ENCODE results near the gene NFKBIE. TPM values are rescaled to one million over a fixed set of nuclear protein-coding genes. Genes with fewer than 3 reads are reported as not detected.

Gene NFKBIE
- polyA plus RNA-seq, 1 donor (not counting 4 experiments of a cell fraction or from before 2014, with no cell fraction given): 7.3 TPM

DNA sequence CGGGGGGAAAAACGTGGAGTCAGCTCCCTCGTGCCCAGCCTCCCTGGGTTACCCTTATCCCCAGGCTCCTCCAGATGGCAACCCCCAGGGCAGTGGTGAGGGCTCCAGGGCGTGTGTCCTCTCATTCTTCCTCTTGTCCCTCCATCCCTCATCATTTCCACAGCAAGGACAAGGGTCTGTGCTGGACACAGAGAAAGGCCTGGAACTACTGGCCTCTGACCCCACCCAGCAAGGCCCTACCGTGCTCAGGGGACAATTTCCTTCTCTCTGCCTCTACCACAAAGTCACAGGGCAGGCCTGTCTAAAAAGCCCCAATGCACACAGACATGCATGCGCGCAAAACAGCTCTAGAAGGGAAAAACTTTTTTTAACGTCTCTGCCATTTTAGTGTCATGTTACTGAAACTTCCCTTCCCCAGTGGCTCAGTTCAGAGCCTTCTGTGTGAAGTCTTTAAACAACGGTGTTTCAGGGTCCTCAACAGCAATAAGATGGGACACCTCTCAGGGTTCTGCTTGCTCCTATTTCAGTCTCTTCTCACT is 7.0 kb downstream of the NFKBIE start:
- dilution Hi-C loops (cut with MboI; ENCODE audit: extremely low pct_ligation_motif_present, low sequenced_read_pairs): no loop called here
- no peak overlapping the region for H2AFZ ChIP-seq (ENCODE audit: control insufficient read depth, low read length)
- TF ChIP-seq, protein P1, sequence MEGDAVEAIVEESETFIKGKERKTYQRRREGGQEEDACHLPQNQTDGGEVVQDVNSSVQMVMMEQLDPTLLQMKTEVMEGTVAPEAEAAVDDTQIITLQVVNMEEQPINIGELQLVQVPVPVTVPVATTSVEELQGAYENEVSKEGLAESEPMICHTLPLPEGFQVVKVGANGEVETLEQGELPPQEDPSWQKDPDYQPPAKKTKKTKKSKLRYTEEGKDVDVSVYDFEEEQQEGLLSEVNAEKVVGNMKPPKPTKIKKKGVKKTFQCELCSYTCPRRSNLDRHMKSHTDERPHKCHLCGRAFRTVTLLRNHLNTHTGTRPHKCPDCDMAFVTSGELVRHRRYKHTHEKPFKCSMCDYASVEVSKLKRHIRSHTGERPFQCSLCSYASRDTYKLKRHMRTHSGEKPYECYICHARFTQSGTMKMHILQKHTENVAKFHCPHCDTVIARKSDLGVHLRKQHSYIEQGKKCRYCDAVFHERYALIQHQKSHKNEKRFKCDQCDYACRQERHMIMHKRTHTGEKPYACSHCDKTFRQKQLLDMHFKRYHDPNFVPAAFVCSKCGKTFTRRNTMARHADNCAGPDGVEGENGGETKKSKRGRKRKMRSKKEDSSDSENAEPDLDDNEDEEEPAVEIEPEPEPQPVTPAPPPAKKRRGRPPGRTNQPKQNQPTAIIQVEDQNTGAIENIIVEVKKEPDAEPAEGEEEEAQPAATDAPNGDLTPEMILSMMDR (optimal IDR thresholded peaks at IDR 0.05 in 1 of 3, IDR thresholded peaks at IDR 0.05 in 1 of 3, conservative IDR thresholded peaks at IDR 0.05 in 1 of 3; ENCODE audit: extremely low read depth in 1 of 3, insufficient read depth in 2 of 3, low read length in 3 of 3): no peak
- FAIRE-seq (no peak), DNase-seq (ENCODE audit: low read depth, low spot score) (no peak)
- no peak overlapping the region for H3K4me2 ChIP-seq (ENCODE audit: control insufficient read depth, extremely low read depth, insufficient read depth, low read depth, low read length)
- no peak overlapping the region for H3K9ac ChIP-seq (ENCODE audit: control insufficient read depth, extremely low read depth, insufficient read depth, low read length)
- no peaks in the 10 kb centered on the region for H3K9me3 ChIP-seq (ENCODE audit: control insufficient read depth, low read depth, low read length)
- H3K4me3 ChIP-seq (ENCODE audit: control insufficient read depth in 2 of 3, extremely low read depth in 1 of 3, insufficient read depth in 2 of 3, low read depth in 1 of 3, low read length in 3 of 3): no peak overlapping the region
- H3K79me2 ChIP-seq (ENCODE audit: control insufficient read depth, insufficient read depth, low read length): peaks cover 33% of the 10 kb centered on the region
- peaks cover 31% of the 10 kb centered on the region for H3K4me1 ChIP-seq (ENCODE audit: control insufficient read depth, extremely low read depth, insufficient read depth, low read length)
- H3K27me3 ChIP-seq (ENCODE audit: control insufficient read depth, extremely low read depth, insufficient read depth, low read length): no peaks in the 10 kb centered on the region
- H3K36me3 ChIP-seq (ENCODE audit: control insufficient read depth in 2 of 2, extremely low read depth in 1 of 2, insufficient read depth in 2 of 2, low read length in 2 of 2): peaks cover 27 to 44% of the 10 kb centered on the region in 2 experiments
- H3K27ac ChIP-seq (ENCODE audit: control insufficient read depth, insufficient read depth, low read length): no peak overlapping the region
- H3K9me1 ChIP-seq (ENCODE audit: control insufficient read depth, extremely low read depth, insufficient read depth, low read length): peaks cover 2% of the 10 kb centered on the region
- H4K20me1 ChIP-seq (ENCODE audit: control insufficient read depth, extremely low read depth, insufficient read depth, low read length): peaks cover 30% of the 10 kb centered on the region

DNA sequence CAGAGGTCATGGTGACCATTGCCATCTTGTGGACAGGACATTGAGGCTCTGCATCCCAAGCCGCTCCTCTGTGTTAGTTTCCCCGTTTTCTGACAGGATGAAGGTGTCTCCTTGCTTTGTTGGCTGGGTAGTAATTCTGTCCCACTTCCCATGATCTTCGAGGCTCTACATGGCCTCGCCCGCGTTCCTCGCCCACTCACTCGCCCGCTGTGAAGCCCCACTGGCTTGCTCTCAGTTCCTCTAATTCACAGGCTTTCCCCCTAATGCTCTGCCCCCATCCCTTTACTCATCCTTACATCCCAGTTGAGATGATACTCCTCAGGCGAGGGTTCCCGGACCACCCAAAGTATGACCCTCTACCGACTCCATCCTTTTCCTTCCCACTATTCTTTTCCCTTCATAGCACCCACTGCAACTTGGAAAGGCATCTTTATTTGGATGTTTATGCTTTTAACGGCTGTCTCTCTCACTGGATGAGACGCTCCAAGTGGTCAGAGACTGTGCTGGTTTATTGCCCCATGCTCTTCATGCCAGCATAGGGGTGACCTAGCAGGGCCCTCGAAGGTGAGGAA is 7.5 kb downstream of the NFKBIE start:
- Histone ChIP-seq H3K79me2 (ENCODE audit: control insufficient read depth, insufficient read depth, low read length) (peaks cover 33% of the 10 kb centered on the region), H3K27me3 (ENCODE audit: control insufficient read depth, extremely low read depth, insufficient read depth, low read length) (no peaks in the 10 kb centered on the region), H3K27ac (ENCODE audit: control insufficient read depth, insufficient read depth, low read length) (peak overlapping the region; percentile 4), H3K9me3 (ENCODE audit: control insufficient read depth, low read depth, low read length) (no peaks in the 10 kb centered on the region), H2AFZ (ENCODE audit: control insufficient read depth, low read length) (peak overlapping the region; percentile 14), H3K4me3 (ENCODE audit: control insufficient read depth in 2 of 3, extremely low read depth in 1 of 3, insufficient read depth in 2 of 3, low read depth in 1 of 3, low read length in 3 of 3) (peak overlapping the region in 2 of 3 experiments; percentile 18 to 94), H3K9ac (ENCODE audit: control insufficient read depth, extremely low read depth, insufficient read depth, low read length) (peak overlapping the region; percentile 4), H3K4me1 (ENCODE audit: control insufficient read depth, extremely low read depth, insufficient read depth, low read length) (peaks cover 25% of the 10 kb centered on the region), H4K20me1 (ENCODE audit: control insufficient read depth, extremely low read depth, insufficient read depth, low read length) (peaks cover 35% of the 10 kb centered on the region), H3K36me3 (ENCODE audit: control insufficient read depth in 2 of 2, extremely low read depth in 1 of 2, insufficient read depth in 2 of 2, low read length in 2 of 2) (peaks cover 32 to 50% of the 10 kb centered on the region in 2 experiments), H3K9me1 (ENCODE audit: control insufficient read depth, extremely low read depth, insufficient read depth, low read length) (peaks cover 2% of the 10 kb centered on the region), H3K4me2 (ENCODE audit: control insufficient read depth, extremely low read depth, insufficient read depth, low read depth, low read length) (peak overlapping the region; percentile 37)
- DNase-seq (ENCODE audit: low read depth, low spot score) (no peak), FAIRE-seq (no peak)
- dilution Hi-C loops (cut with MboI; ENCODE audit: extremely low pct_ligation_motif_present, low sequenced_read_pairs): no loop called here
- TF ChIP-seq, protein P1 (optimal IDR thresholded peaks at IDR 0.05 in 1 of 3, IDR thresholded peaks at IDR 0.05 in 1 of 3, conservative IDR thresholded peaks at IDR 0.05 in 1 of 3; ENCODE audit: extremely low read depth in 1 of 3, insufficient read depth in 2 of 3, low read length in 3 of 3): no peak
- TF ChIP-seq EZH2 (IDR thresholded peaks at IDR 0.05; ENCODE audit: low read length): no peak
